HG02798 (cell line): Measurements from ENCODE around the gene ERG.

Source experiments
- ATAC-seq: cut with Tn5 transposase; IDR thresholded peaks from one replicate; pipeline ENCODE4 v1.9.1; 2021; ENCODE audit warnings: mild to moderate bottlenecking; ENCODE audit not compliant: unreplicated experiment, poor library complexity

ERG gene

DNA sequence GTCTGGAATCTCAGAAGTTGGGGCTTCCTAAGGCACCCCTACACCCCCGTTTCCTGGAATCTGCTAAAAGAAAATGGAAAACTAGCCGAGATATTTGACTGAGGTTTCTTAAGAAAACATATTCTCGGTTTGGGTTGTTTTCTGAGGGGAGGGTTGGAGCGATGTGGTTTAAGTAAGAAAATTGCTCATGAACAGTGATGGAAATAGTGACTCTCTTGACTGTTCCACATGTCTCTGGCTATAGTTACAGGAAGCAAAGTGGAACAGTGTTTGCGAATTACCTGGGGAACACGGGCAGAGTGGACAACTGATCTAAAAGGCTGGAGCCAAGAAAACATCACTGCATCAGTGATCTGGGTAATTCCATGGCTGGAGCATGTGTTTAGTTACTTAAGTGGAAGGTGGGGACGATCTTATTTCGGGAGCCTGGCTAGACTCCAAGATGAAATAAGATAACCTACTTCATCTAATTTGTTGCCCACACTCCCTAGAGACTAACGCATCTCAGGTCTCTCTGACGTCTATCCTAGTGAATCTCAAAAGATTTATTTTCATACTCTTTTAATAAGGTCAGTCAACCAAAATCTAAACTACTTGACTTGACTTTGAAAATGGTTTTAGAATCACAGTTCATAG is 149.0 kb downstream of the ERG start:
- ATAC-seq, result no peak

DNA sequence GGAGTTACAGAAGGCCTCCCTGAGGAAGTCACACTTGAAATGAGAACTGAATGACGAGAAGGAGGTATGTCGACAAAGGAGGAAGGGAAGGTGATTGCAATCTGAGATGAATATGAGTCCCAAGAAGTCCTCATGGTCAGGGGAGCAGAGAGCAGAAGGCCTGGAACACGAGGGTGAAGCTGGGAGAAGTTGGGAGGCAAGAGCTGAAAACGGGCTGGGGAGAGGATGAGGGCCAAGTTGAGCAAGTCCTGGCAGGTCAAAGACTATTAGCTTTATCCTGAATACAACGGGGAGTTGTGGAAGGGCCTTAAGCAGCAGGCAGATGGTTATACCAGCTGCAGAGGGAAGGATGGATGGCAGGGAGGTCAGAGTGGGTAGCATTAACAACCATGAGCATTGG is 152.0 kb downstream of the ERG start:
- no peak for ATAC-seq

DNA sequence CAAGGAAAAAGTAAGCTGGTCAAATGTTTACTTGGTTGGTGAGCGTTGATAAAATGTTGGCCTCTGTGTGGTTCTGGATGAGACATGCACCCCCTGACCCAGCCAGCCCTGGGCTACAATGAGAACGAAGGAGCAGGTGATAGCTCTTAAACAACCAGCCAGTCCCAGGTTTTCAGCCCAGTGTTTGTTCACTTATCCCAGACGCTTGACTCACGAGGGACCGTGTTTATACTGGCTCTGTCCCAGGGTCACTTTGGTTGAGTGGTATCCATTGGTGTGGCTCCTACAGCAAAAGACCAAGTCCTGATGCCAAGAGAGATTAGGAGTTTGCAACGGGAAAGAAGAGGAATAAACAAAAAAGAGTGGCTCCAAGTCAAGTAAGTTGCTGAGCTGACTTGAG is 154.6 kb downstream of the ERG start:
- no peak for ATAC-seq

DNA sequence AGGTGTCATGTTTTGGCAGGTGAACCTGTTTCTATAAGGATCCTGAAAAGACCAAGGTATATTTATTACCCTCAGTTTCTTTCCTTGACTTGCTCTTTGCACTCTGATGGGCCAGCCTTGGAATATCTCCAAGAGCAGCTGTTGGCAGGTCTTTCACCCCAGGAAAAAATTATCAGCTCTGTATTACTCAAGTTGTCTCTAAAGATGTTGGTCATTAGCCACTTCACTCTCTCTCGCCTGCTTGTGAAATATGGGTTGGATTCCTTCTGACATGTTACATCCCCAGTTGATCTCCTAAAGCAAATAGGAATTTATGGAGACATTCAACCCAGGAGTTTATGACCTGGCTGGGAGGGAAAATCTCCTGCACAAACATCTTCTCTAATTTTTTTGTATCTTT is 155.5 kb downstream of the ERG start:
- ATAC-seq, result no peak

- ATAC-seq, result no peak
These were observed 156.7 kb downstream of the ERG start for GRCh38 chr21:38341546-38342012.

DNA sequence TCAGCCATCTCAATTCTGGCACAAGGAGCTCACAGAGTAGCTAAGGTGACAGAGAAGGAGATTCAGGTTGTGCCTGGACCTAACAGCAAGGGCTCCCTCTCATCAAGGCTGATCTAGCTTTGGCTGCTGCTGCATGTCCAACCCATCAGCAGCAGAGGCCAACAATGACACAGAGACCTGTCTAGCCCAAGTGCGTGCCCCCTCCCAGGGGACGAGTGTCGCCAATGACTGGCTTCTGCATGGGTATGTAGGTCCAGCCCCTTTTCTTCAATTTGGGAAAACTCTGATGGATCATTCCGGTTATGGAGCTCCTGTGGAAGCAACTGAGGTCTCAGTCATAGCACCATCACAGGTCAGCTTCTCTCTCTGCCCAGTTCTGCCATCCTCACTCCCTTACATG is 158.1 kb downstream of the ERG start:
- ATAC-seq, result no peak

DNA sequence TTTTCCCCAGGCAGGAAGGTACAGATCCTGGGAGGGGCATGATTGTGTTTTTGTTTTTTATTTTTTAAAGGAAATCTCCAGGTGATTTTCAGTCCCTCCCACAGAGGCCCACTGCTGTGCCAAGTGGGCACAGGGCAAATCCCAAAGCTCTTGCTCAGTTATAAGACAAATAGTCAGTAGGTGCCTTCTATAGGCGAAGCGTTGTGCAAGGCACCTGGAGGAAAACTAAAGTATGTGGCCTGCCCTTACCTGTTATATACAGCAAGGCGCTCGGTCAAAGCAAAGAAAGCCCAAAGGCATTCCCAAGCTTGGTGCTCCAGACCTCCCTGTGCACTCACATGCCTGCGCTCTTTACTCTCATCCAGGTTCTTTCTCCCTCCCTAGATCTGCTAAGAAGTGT is 160.5 kb downstream of the ERG start:
- ATAC-seq, result no peak

DNA sequence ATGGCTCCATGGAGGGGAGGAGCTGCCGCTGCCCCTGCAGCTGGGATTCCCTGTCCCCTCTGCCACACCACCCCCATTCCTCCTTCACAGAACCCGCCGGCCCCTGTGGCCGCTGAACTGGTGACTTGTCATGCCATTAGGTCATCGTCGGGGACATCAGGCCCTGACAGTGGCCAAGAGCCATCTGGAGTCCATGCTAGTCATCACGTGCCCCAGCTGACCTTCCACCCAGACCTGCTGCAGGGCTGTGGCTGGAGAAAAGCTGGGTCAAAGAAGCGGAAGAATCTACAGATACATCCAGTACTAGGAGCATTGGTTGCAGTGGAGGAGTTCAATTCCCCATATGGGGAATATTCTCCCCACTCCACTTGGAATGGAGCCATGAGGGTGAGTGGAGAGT is 163.4 kb downstream of the ERG start:
- no peak for ATAC-seq

GRCh38 chr21:38333301-38334272 is 164.7 kb downstream of the ERG start:
- no peak for ATAC-seq

DNA sequence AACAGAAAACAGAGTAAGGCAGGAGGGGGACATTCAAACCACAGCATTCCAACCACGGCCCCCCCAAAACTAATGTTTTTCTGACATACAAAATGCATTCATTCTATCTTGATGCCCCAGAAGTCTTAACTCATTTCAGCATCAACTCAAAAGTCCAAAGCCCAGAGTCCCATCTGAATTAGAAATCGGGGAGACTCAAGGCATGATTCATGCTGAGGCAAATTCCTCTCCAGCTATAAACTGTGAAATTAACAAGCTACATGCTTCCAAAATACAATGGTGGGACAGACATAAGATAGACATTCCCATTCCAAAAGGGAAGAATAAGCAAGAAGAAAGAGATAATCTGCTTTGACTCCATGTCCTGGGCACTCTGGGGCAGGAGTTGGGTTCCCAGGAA is 167.6 kb downstream of the ERG start:
- ATAC-seq, result no peak
